Activated T-helper 9 cell treated with anti-CD3 and anti-CD28 coated beads, Interleukin-2, amount 50 U/mL, for 16 hours (primary cell): ENCODE results near the gene SERPINB7.

Experiments
- DNase-seq: peaks from one replicate; pipeline ENCODE4 v3.0.0-alpha.2; 2020; ENCODE audit warnings: low read depth

Gene SERPINB7

DNA sequence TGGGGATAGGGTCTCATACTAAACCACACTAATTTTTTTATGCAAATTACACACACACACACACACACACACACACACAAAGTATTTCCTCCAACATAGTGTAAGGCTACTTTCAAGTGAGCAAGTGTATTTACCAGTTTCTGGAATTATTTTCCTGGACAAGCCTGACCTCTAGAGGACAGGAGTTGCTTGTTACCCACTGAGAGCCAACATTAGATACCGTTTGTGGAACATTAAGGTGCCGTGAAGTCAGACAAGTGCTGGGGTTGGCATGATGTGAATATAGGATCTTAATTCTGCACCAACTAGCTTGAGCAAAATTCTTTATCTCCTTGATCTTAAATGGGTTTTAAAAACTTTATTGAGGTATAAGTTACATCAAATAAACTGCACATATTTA lies 72.9 kb downstream of the SERPINB7 start:
- no peak for DNase-seq

DNA sequence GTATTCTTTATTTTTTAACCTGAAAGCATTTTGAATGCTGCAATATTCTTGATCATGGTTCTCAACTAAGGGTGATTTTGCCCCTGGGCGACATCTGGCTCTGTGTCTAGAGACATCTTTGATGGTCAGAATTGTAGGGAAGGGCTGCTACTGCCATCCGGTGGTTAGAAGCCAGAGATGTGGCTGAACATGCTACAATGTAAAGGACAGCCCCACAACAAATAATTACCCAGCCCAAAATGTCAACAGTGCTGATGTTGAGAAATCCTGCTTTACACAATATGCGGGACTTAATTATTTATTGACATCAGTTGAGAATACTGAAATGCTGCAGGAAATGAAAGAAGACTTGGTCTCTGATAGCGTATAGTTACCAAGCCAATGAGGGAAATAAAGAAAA lies 74.8 kb downstream of the SERPINB7 start:
- DNase-seq, result no peak

GRCh38 chr18:63850636-63851035 lies 75.4 kb downstream of the SERPINB7 start:
- no peak for DNase-seq
